GM13976 (cell line): Measurements from ENCODE around the gene LAMP5.

ENCODE experiments used
- DNase-seq: peaks from one replicate; pipeline ENCODE4 v3.0.0; 2012; ENCODE audit warnings: low spot score
- in situ Hi-C: fragments of 300-500 bp; cut with MboI; formaldehyde crosslinking; loops from one replicate; pipeline ENCODE4 v1.12.0; 2022; ENCODE audit warnings: low sequenced_read_pairs, mixed read lengths, inconsistent platforms; ENCODE audit not compliant: unreplicated experiment
- TF ChIP-seq, protein P1 (sequence below): IDR thresholded peaks from 2 replicates; pipeline ENCODE4 v1.5.1; 2012; ENCODE audit warnings: borderline replicate concordance, mild to moderate bottlenecking; ENCODE audit not compliant: insufficient read depth; ENCODE audit errors: extremely low read depth, missing control alignments, control extremely low read depth

Gene LAMP5, protein sequence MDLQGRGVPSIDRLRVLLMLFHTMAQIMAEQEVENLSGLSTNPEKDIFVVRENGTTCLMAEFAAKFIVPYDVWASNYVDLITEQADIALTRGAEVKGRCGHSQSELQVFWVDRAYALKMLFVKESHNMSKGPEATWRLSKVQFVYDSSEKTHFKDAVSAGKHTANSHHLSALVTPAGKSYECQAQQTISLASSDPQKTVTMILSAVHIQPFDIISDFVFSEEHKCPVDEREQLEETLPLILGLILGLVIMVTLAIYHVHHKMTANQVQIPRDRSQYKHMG

DNA sequence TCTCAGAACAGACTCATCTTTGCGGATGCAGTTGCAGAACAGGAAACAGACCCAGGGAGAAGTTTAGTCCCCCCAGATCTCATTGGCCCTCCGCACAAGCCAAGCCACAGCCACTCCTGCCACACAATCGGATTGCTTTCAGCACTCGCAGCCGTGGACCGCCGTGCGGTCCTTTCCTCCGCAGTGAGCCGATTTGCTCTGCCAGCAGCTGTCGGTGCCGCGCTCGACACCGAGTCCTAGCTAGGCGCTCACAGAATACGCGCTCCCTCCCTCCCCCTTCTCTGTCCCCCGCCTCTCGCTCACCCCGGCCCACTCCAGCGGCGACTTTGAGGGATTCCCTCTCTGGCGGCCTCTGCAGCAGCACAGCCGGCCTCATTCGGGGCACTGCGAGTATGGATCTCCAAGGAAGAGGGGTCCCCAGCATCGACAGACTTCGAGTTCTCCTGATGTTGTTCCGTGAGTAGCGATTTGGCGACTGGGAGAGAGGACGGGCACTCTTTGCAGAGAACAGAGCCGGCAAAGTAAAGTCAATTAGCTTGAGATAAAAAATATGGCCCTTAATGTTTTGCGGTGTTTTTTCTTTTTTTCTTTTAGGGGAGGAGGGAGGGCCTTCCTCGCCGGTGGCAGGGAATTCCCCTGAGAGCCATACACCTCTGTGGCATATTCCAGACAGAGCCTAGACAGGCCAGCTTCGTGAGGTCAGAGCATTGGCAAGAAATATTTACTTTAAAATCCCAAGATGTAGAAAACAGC, at the start of gene LAMP5:
LAMP5 (plus strand) TSS at position 130 of the 753 bp plus-strand sequence; CDS start at position 393, 263 bp downstream.
- DNase-seq, result no peak
- in situ Hi-C loops, result no loop called here
- TF ChIP-seq, protein P1, sequence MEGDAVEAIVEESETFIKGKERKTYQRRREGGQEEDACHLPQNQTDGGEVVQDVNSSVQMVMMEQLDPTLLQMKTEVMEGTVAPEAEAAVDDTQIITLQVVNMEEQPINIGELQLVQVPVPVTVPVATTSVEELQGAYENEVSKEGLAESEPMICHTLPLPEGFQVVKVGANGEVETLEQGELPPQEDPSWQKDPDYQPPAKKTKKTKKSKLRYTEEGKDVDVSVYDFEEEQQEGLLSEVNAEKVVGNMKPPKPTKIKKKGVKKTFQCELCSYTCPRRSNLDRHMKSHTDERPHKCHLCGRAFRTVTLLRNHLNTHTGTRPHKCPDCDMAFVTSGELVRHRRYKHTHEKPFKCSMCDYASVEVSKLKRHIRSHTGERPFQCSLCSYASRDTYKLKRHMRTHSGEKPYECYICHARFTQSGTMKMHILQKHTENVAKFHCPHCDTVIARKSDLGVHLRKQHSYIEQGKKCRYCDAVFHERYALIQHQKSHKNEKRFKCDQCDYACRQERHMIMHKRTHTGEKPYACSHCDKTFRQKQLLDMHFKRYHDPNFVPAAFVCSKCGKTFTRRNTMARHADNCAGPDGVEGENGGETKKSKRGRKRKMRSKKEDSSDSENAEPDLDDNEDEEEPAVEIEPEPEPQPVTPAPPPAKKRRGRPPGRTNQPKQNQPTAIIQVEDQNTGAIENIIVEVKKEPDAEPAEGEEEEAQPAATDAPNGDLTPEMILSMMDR, result no peak

DNA sequence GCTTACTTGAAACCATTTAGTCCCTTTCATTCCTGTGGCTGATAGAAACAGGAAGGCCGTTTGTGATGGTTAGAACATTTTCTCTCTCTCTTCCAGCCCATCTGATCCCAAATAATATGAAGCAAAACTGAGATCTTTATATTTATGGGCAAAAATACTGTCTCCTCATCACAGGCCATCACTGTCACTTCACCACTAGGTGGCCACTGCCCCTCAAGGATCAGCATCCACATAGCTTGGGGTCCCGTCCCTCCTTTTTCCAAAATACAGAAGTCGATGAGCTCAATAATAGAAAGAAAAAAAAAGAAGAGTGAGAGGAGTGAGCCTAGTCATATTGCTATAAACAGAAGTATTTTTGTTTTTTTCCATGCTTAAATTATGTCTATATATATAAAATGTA, 46.4 kb upstream of the LAMP5 start:
- in situ Hi-C loops, result no loop called here
- TF ChIP-seq, protein P1, result no peak
- no peak for DNase-seq

DNA sequence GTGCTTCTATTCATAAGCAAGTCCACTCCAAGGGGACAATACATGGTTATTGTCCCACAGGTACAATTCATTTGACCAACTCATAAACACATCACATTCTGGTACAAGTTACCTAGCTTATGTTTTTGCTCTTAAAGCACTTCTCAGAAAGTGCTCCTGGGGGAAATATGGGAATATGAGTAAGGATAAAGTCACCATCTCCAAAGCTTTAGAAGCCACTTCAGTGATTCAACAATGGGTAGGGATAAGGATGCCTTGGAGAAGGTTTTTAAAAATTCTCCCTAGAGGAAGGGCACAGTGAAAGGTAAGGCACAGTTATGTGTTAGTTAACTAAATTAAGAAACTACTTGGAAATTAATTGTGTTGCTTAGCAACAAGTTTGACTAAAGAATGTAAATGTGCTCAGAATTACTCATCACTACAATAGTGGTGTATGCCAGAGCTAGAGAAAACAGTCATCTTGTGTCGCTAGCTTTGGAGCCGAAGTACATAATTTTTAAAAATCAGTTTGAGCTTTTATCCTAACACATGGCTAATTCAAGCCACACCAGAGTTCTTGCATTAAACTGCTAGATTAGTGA, 39.5 kb upstream of the LAMP5 start:
- TF ChIP-seq, protein P1, result no peak
- DNase-seq, result no peak
- in situ Hi-C loops, result no loop called here

DNA sequence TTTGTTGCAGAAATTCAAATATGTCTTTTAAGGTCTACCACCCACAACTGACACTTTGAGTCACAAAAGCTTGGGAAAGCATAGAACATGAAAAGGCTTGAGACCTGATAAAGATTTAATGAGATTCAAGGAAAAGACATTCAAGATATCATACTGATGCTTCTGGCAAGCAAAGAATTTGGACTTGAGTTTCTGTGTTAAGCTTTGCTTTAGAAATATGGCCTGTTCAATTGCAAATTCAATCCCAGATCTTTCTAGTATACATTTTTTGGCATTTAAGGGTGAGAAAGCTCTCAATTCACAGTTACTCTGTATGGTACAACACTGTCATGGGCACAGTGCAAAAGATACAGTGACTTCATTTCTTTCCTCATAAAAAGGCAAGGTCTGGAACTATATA, 38.9 kb upstream of the LAMP5 start:
- TF ChIP-seq, protein P1, result no peak
- in situ Hi-C loops, result no loop called here
- no peak for DNase-seq

DNA sequence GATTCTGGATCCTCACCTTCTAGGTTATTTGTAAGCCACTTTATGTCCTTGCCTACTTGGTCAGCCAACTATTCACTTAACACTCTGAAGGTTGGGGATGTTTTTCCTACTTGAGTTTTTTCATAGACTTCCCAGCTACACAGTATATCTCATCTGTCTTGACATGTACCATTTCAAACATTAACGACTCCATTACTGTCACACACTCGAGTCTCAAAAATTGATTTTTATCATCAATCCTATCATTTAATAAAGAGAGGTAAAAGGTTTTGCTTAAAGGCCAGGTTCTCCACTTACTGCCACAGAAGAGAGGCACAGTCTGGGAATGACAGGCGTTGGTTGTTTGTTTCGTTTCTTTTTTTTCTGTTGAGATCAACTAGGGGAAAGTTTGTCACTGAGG, 38.2 kb upstream of the LAMP5 start:
- in situ Hi-C loops, result no loop called here
- TF ChIP-seq, protein P1, result no peak
- no peak for DNase-seq

DNA sequence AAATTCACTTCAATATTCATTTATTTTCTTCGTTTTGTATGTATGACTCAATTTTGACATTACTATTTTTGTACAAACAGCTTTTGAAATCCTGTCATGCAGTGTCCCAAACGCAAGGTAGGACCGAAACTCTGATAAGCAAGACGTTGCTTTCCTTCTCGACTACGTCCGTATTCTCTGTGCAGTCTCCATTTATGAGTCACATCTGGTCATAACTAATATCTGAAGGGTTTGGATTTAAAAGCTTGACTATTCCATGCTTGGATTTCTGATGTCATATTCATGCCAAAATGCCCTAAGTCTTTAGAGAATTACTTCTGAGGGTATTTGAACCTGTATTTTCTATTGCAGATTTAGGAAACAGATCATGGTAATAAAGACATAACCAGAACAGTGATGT, 37.8 kb upstream of the LAMP5 start:
- TF ChIP-seq, protein P1, result no peak
- no peak for DNase-seq
- in situ Hi-C loops, result no loop called here
